DOHH2 (cell line): ENCODE data around the gene DCAF15.

ENCODE experiments used
- H3F3A ChIP-seq: fragments of 200-600 bp; sonication (generic), shearing (Covaris generic); 2 replicates; pipeline ENCODE4 v1.6.0; 2016; ENCODE audit warnings: antibody characterized with exemption, mild to moderate bottlenecking; ENCODE audit not compliant: control insufficient read depth, insufficient read depth
- H3K27ac ChIP-seq: fragments of 200-600 bp; sonication (generic); 2 replicates; pipeline ENCODE4 v1.5.1; 2014; ENCODE audit warnings: low read depth, mild to moderate bottlenecking, low read length, moderate library complexity
- H3K27me3 ChIP-seq: fragments of 200-600 bp; sonication (generic); 2 replicates; pipeline ENCODE4 v1.6.1; 2014; ENCODE audit warnings: mild to moderate bottlenecking, low read length, mixed read lengths; ENCODE audit not compliant: control insufficient read depth
- H3K36me3 ChIP-seq: fragments of 200-600 bp; sonication (generic); 2 replicates; pipeline ENCODE4 v1.6.1; 2014; ENCODE audit warnings: mild to moderate bottlenecking, low read length, moderate library complexity, mixed read lengths; ENCODE audit not compliant: control insufficient read depth
- H3K4me1 ChIP-seq: fragments of 200-600 bp; sonication (generic); 2 replicates; pipeline ENCODE4 v1.6.1; 2014; ENCODE audit warnings: mild to moderate bottlenecking, low read length, mixed read lengths; ENCODE audit not compliant: control insufficient read depth
- H3K4me2 ChIP-seq: fragments of 200-600 bp; sonication (generic); 2 replicates; pipeline ENCODE4 v1.6.0; 2014; ENCODE audit warnings: mild to moderate bottlenecking, low read length, moderate library complexity
- H3K4me3 ChIP-seq: fragments of 200-600 bp; sonication (generic); 2 replicates; pipeline ENCODE4 v1.5.1; 2014; ENCODE audit warnings: mild to moderate bottlenecking, low read length, mixed read lengths
- H3K79me2 ChIP-seq: fragments of 200-600 bp; sonication (generic); 2 replicates; pipeline ENCODE4 v1.6.1; 2014; ENCODE audit warnings: mild to moderate bottlenecking, low read length, mixed read lengths; ENCODE audit not compliant: control insufficient read depth
- H3K9me2 ChIP-seq: fragments of 200-600 bp; sonication (generic); replicated peaks from 2 replicates; pipeline ENCODE4 v1.6.1; 2014; ENCODE audit warnings: mild to moderate bottlenecking, low read length, mixed read lengths; ENCODE audit not compliant: control insufficient read depth
- H3K9me3 ChIP-seq: fragments of 200-600 bp; sonication (generic); 2 replicates; pipeline ENCODE4 v1.6.1; 2014; ENCODE audit warnings: antibody characterized with exemption, low read length, mixed read lengths; ENCODE audit not compliant: control insufficient read depth, insufficient read depth
- H4K20me1 ChIP-seq: fragments of 200-600 bp; sonication (generic); 2 replicates; pipeline ENCODE4 v1.6.0; 2014; ENCODE audit warnings: low read depth, mild to moderate bottlenecking, antibody characterized with exemption, low read length, moderate library complexity; ENCODE audit not compliant: control insufficient read depth, insufficient read depth
- EZH2phosphoT487 ChIP-seq: fragments of 200-600 bp; sonication (generic); IDR thresholded peaks from 2 replicates; pipeline ENCODE4 v1.6.1; 2017; ENCODE audit warnings: borderline replicate concordance, mild to moderate bottlenecking, antibody characterized with exemption, low read length, moderate library complexity, mixed read lengths
- TF ChIP-seq, protein P1 (sequence below): fragments of 200-600 bp; sonication (generic); IDR thresholded peaks from one replicate; pipeline ENCODE4 v1.5.1; 2014; ENCODE audit warnings: antibody characterized with exemption, mild to moderate bottlenecking, low read depth, low read length; ENCODE audit not compliant: poor library complexity, severe bottlenecking

The DCAF15 gene

GRCh38 chr19:13986348-13986904 lies 34.1 kb downstream of the DCAF15 start:
- Histone ChIP-seq H3K9me2 (no peaks in the 10 kb centered on the region), H3K4me3 (peak overlapping the region; percentile 68), H3K36me3 (peaks cover 20% of the 10 kb centered on the region), H3K27ac (peak overlapping the region; percentile 85), H3K27me3 (no peaks in the 10 kb centered on the region), H3K4me2 (peak overlapping the region; percentile 85), H3K9me3 (no peaks in the 10 kb centered on the region), H3K4me1 (peaks cover 72% of the 10 kb centered on the region), H3F3A (peaks cover 23% of the 10 kb centered on the region), H4K20me1 (no peaks in the 10 kb centered on the region), H3K79me2 (peaks cover 7% of the 10 kb centered on the region; the same call in 1 of the 2 replicates)
- TF ChIP-seq, protein P1, sequence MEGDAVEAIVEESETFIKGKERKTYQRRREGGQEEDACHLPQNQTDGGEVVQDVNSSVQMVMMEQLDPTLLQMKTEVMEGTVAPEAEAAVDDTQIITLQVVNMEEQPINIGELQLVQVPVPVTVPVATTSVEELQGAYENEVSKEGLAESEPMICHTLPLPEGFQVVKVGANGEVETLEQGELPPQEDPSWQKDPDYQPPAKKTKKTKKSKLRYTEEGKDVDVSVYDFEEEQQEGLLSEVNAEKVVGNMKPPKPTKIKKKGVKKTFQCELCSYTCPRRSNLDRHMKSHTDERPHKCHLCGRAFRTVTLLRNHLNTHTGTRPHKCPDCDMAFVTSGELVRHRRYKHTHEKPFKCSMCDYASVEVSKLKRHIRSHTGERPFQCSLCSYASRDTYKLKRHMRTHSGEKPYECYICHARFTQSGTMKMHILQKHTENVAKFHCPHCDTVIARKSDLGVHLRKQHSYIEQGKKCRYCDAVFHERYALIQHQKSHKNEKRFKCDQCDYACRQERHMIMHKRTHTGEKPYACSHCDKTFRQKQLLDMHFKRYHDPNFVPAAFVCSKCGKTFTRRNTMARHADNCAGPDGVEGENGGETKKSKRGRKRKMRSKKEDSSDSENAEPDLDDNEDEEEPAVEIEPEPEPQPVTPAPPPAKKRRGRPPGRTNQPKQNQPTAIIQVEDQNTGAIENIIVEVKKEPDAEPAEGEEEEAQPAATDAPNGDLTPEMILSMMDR, result no peak
- no peak for TF ChIP-seq EZH2phosphoT487

DNA sequence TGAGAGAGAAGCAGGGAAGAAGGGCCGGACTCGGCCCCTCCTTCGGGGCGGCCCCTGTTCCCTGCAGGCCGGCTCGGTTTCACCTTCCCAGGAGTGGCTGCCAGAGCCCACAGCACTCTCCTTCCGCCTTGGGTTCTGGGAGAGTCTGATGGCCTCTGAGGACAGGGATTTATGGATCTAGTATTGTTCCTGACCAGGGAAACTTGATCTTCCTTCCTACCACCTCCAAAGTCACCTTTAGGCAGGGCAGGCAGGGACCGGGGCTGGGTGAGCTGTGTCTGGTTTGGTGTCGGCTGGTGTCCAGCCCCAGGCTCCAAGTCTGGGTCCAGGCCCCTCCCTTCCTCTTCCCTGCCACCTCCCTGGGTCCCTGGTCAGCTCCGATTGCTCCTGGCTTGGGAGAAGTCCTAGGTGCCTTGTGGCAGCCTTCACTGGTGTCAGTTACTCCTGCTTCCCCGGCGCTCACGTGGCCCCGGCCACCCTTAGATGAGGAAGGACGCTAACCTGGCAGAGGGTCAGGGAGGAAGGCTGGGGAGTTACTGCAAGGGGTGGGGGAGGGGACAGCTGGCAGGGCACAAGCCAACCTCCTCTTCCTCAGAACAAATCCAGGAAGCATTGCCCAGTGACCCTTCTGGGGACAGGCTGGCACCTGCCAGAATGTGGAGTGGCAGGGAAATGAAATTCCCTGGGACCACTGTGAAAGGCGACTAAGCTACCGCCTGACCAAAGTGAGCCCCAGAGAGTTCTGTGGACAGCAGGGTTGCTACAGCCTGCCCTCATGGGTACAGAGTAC lies 35.0 kb downstream of the DCAF15 start:
- Histone ChIP-seq H3K27ac (peak overlapping the region; percentile 85), H3K4me1 (peaks cover 63% of the 10 kb centered on the region), H3K27me3 (no peaks in the 10 kb centered on the region), H3F3A (peaks cover 23% of the 10 kb centered on the region), H4K20me1 (no peaks in the 10 kb centered on the region), H3K9me3 (no peaks in the 10 kb centered on the region), H3K36me3 (peaks cover 20% of the 10 kb centered on the region), H3K79me2 (peaks cover 7% of the 10 kb centered on the region; the same call in 1 of the 2 replicates), H3K4me2 (peak overlapping the region; percentile 85), H3K4me3 (peak overlapping the region; percentile 58), H3K9me2 (no peaks in the 10 kb centered on the region)
- no peak for TF ChIP-seq EZH2phosphoT487
- TF ChIP-seq, protein P1, result no peak

DNA sequence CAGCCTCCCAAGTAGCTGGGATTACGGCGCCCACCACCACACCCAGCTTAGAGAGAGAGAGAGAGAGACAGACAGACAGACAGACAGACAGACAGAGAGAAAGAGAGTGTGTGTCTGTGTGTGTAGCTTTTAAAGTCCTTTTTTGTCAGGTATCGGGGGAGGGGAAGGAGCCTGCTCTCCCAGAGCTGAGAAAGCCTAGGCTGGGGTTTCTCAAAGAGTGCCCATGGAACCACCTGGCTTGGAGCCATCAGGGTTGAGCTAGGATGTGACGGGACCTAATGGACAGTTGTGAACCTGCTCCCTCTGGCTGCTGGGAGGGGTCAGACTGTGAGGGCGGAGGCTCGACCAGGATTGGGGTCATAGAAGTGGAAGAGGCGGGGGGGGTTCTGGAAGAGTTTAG lies 37.2 kb downstream of the DCAF15 start:
- Histone ChIP-seq H3K27me3 (no peaks in the 10 kb centered on the region), H3K4me2 (no peak overlapping the region), H3K4me3 (no peak overlapping the region), H3F3A (peaks cover 21% of the 10 kb centered on the region), H3K9me3 (no peaks in the 10 kb centered on the region), H3K36me3 (peaks cover 23% of the 10 kb centered on the region), H3K9me2 (no peaks in the 10 kb centered on the region), H3K27ac (no peak overlapping the region), H4K20me1 (no peaks in the 10 kb centered on the region), H3K79me2 (peaks cover 7% of the 10 kb centered on the region; the same call in 1 of the 2 replicates), H3K4me1 (peaks cover 42% of the 10 kb centered on the region)
- TF ChIP-seq, protein P1, result no peak
- TF ChIP-seq EZH2phosphoT487, result no peak
